Measurements from ENCODE around the gene GIPC2.
"Not testable (repeated sequence)": the region's sequence is repeated elsewhere in the genome, so short reads cannot be mapped to it uniquely, and the experiment has no call there.

The GIPC2 gene

GRCh38 chr1:78070210-78070609, 24.4 kb downstream of the GIPC2 start:
- no peak for DNase-seq

GRCh38 chr1:78070758-78071157, 25.0 kb downstream of the GIPC2 start:
- DNase-seq, result no peak

GRCh38 chr1:78071696-78072095, 25.9 kb downstream of the GIPC2 start:
- DNase-seq, result no peak

DNA sequence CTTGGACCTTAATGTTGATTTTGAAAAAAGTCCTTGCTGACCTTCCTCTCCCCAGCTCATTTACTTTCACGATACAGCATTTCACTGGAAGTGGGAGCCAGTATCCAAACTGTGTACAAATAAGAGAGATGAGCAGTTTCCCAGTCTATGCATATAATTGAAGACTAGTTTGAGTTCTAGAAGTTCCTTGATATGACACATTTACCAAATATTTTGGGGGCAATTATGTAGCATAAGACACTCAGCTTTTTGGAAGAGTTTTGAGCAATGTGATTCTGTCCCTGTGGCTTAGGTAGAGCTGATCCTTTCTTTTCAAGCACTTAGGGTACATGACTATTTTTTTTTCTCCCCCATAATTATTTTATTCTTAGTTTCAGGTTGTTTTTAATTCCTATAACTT, 26.4 kb downstream of the GIPC2 start:
- no peak for DNase-seq

DNA sequence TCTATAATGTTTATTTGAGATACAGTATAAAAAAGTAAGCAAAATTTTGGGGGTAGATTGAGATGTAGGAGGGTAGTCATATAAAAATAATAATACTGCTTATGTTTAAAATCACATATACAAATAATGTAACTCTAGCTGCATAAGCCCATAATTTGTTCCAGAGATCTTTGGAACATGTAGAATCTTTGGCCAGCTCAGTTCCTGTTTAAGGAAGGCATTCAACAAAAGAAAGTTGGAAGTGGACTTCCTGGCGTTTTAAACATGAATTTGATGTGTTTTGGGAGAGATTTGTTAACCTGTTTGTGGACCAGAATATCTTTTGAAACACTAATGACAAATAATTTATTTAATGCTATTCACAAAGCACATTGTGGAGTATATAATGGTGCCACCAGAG, 27.7 kb downstream of the GIPC2 start:
- no peak for DNase-seq

GRCh38 chr1:78075621-78076020, 29.9 kb downstream of the GIPC2 start:
- no peak for DNase-seq

- no peak for DNase-seq
Measured at GRCh38 chr1:78078358-78078757, 32.6 kb downstream of the GIPC2 start.

- no peak for DNase-seq
Measured at GRCh38 chr1:78079580-78079979, 33.8 kb downstream of the GIPC2 start.

DNA sequence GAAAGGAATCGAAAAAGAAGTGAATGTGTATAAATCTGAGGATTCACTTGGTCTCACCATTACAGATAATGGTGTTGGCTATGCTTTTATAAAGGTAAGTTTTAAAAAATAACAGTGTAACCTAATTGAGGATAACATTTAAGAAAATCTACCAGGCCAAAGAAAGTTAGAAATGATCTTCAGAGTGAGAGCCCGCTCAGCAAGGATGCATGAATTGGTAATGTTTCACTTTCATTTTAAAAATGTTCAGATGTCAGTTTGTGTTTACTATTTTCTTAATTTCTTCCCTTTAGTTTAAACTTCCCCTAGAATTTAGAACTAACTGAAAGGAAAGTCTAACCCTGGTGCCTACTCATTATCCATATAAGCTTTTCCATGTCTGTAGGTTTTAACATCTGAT, 35.0 kb downstream of the GIPC2 start:
- DNase-seq, result no peak

- DNase-seq, result no peak
Measured at GRCh38 chr1:78081980-78082860, 36.5 kb downstream of the GIPC2 start.

DNA sequence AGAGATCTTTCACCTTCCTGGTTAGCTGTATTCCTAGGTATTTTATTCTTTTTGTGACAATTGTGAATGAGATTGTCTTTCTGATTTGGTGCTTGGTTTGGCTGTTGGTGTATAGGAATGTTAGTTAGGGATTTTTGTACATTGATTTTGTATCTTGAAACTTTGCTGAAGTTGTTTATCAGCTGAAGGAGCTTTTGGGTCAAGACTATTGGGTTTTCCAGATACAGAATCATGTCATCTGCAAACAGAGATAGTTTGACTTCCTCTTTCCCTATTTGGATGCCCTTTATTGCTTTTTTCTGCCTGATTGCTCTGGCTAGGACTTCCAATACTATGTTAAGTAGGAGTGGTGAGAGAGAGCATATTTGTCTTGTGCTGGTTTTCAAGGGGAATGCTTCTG, 38.9 kb downstream of the GIPC2 start:
- DNase-seq, result not testable (repeated sequence)

- no peak for DNase-seq
Measured at GRCh38 chr1:78086697-78087096, 40.9 kb downstream of the GIPC2 start.

DNA sequence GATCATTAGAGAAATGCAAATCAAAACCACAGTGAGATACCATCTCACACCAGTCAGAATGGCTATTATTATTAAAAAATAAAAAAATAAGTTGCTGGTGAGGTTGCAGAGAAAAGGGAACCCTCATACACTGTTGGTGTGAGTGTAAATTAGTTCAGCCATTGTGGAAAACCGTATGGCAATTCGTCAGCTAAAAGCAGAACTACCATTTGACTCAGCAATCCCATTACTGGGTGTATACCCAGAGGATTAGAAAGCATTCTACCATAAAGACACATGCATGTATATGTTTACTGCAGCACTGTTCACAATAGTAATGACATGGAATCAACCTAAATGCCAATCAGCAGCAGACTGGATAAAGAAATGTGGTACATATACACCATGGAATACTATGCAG, 42.2 kb downstream of the GIPC2 start:
- no peak for DNase-seq

DNA sequence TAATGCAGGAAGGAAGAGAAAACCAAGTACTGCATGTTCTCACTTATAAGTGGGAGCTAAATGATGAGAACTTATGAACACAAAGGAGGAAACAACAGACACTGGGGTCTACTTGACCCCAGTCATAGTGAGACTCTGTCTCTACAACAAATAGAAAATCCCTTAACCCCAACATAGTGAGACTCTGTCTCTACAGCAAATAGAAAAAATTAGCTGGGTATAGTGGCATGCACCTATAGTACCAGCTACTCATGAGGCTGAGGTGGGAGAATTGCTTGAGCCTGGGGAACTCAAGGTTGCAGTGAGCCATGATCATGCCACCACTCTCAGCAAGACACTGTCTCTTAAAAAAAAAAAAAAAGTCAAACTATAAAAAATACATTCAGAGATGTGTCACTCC, 42.7 kb downstream of the GIPC2 start:
- DNase-seq, result no peak

- DNase-seq, result no peak
Measured at GRCh38 chr1:78089010-78089409, 43.2 kb downstream of the GIPC2 start.

DNA sequence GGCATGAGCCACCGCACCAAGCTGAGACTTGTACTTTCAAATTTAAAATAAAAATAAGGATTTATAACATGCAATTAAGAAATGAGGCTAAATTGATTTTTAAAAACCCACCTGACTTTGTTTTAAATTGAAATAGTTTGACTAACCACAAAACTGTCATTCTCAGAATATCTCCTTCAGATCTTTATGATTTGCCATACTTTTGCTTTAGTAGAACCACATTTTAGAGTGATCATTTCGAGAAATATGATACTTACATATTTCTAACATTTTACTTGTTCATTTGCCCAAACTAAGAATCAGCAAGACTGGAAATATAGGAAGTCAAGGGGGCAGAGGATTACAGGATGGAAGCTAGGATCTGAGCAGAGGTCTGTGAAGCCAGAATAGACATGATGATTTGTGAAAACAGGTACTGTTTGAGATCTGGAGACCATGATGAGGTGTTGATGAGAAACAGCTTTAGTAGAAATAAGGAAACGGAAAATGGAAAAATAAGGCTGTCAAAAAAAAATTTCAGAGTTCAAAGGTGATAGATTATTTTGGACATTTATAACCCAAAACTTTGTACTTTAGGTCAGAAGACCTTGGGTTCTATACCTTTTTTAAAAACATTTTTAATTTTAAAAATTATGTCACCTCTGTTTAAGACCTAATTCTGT, 44.8 kb downstream of the GIPC2 start:
- no peak for DNase-seq

DNA sequence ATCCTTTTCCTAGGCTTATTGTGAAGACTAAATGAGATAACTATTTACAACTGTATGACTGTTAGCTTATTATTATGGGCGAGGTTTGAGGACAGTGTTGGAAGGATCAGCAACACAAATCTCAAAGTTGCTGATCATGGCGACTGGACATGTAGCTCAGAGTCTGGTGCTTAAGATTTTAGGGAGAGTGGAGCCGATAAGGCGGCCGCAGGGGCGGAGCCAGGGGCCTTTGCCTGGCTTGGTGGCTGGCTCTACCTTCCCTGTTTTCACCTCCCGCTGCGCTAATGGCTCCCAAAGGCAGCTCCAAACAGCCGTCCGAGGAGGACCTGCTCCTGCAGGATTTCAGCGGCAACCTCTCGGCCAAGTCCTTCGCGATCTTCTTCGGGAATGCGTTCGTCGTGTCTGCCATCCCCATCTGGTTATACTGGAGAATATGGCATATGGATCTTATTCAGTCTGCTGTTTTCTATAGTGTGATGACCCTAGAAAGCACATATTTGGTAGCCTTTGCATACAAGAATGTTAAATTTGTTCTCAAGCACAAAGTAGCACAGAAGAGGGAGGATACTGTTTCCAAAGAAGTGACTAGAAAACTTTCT, 45.5 kb downstream of the GIPC2 start:
- DNase-seq, result no peak

- DNase-seq, result no peak
Measured at GRCh38 chr1:78091886-78092285, 46.1 kb downstream of the GIPC2 start.

DNA sequence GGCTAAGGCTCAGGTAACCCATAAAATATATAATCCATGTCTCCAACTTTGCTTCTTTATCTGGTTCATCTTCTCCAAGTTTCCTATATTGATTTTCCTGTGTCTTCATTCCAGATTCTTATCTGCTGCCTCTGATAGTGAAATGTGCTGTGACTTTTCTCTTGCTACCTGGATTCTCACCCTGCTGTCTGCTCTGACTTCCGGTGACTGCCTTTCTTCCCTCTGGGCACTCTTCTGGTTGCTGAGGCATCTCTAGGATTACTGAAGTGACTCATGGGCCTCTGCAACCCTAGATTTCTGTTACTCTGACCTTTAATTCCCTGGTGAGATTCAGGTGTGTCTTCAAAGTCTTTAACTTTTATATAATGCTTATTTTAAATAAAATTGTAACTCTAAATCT, 46.9 kb downstream of the GIPC2 start:
- DNase-seq, result no peak

DNA sequence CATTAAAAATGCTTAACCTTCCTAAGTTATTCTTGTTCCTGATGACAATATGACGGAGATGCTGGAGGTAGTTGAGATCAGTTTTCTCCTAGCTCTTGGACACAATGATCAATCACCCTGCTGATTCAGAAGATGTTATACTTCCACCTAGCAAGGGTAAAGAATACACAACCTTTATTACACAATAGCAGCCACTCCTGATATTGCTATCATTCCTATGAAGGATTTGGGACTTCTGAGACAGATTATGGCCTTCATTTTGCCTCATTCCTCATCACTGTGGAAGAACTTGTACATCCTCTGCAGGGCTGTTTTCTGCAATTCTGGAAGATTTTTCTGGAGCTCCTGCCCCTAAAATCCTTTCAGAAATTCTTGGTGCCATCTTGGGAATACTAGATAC, 47.8 kb downstream of the GIPC2 start:
- no peak for DNase-seq

GRCh38 chr1:78094639-78095038, 48.9 kb downstream of the GIPC2 start:
- DNase-seq, result no peak

DNA sequence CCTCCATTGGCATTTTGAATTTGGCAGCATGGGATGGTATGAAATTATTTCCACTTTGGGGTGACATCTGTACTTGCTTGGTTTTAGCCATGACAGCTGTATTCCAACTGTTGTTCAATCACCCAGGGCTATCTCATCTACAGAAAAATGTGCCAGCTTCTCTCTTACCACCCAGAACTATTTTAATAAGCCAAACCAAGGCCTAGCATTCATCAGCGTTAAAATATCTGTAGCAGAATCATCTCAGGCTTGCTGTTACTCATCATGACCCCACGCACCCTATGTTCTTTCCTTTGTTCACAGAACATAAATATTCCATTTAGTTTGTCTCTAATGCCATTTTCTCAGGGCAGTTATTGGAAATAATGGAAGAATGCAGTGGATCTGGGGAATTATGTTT, 49.8 kb downstream of the GIPC2 start:
- no peak for DNase-seq

GRCh38 chr1:78096017-78096416, 50.3 kb downstream of the GIPC2 start:
- no peak for DNase-seq

DNA sequence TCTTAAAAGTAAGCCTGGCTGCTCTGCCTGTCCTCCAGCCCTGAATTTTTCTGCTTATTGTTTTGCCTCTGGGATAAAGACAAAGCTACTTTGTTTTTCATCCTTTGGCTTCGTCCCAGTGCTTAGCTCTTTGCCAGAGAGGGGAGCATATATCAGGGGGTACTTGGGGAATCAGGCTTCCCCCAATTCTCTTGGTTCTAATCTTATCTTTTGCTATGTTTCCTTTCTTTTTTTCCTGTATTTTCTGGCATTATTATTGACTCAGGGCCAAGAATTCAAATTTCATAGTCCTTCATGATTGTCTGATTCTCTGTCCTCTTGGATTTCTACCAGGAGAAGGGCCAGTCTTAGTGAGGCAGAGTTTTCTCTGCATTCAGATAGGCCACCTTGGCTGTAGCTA, 51.2 kb downstream of the GIPC2 start:
- no peak for DNase-seq
